Measurements from ENCODE around the gene SLC7A14.
"Not testable (repeated sequence)": the region's sequence is repeated elsewhere in the genome, so short reads cannot be mapped to it uniquely, and the experiment has no call there.

Gene SLC7A14

GRCh38 chr3:170593634-170594033, 7.8 kb upstream of the SLC7A14 start:
- WGBS, 2 experiments (ENCODE audit: insufficient coverage in 2 of 2) = 88 to 100% methylated on average over 1 of the region's 1 CpG
- H3K9me3 ChIP-seq (ENCODE audit: control insufficient read depth, low read length) = no peaks in the 10 kb centered on the region
- no peak overlapping the region for H3K27ac ChIP-seq (ENCODE audit: low read depth, low read length, severe bottlenecking)
- no peaks in the 10 kb centered on the region for H3K36me3 ChIP-seq (ENCODE audit: control insufficient read depth, insufficient read depth, low read length)
- no peak overlapping the region for H3K4me3 ChIP-seq (ENCODE audit: extremely low read depth, insufficient read depth, low read length, poor library complexity, severe bottlenecking)
- H3K4me1 ChIP-seq (ENCODE audit: control insufficient read depth, insufficient read depth, low read length, poor library complexity, severe bottlenecking) = no peaks in the 10 kb centered on the region

- 83 to 90% methylated on average over 2 of the region's 2 CpGs for WGBS, 2 experiments (ENCODE audit: insufficient coverage in 2 of 2)
- Histone ChIP-seq H3K4me1 (ENCODE audit: control insufficient read depth, insufficient read depth, low read length, poor library complexity, severe bottlenecking) (no peaks in the 10 kb centered on the region), H3K27ac (ENCODE audit: low read depth, low read length, severe bottlenecking) (no peak overlapping the region)
These were observed 3.2 kb upstream of the SLC7A14 start for GRCh38 chr3:170589113-170589512.

GRCh38 chr3:170585008-170585936, 603 bp downstream of the SLC7A14 start:
- WGBS, 2 experiments (ENCODE audit: insufficient coverage in 2 of 2) = 1% methylated on average over 64 to 77 of the region's 81 CpGs
- H3K36me3 ChIP-seq (ENCODE audit: control insufficient read depth, insufficient read depth, low read length) = no peaks in the 10 kb centered on the region
- H3K9me3 ChIP-seq (ENCODE audit: control insufficient read depth, low read length) = no peaks in the 10 kb centered on the region
- no peaks in the 10 kb centered on the region for H3K4me1 ChIP-seq (ENCODE audit: control insufficient read depth, insufficient read depth, low read length, poor library complexity, severe bottlenecking)
- peak overlapping the region; percentile 24 for H3K4me3 ChIP-seq (ENCODE audit: extremely low read depth, insufficient read depth, low read length, poor library complexity, severe bottlenecking)
- H3K27ac ChIP-seq (ENCODE audit: low read depth, low read length, severe bottlenecking) = no peak overlapping the region

More at GRCh38 chr3:170589113-170589512, 3.2 kb upstream of the SLC7A14 start:
- no peak overlapping the region for H3K4me3 ChIP-seq (ENCODE audit: extremely low read depth, insufficient read depth, low read length, poor library complexity, severe bottlenecking)
- H3K9me3 ChIP-seq (ENCODE audit: control insufficient read depth, low read length) = no peaks in the 10 kb centered on the region
- no peaks in the 10 kb centered on the region for H3K36me3 ChIP-seq (ENCODE audit: control insufficient read depth, insufficient read depth, low read length)

GRCh38 chr3:170584585-170585007, 1.3 kb downstream of the SLC7A14 start:
- H3K4me3 ChIP-seq (ENCODE audit: extremely low read depth, insufficient read depth, low read length, poor library complexity, severe bottlenecking) = no peak overlapping the region
- H3K9me3 ChIP-seq (ENCODE audit: control insufficient read depth, low read length) = no peaks in the 10 kb centered on the region
- 2 to 8% methylated on average over 6 to 12 of the region's 20 CpGs for WGBS, 2 experiments (ENCODE audit: insufficient coverage in 2 of 2)

GRCh38 chr3:170579646-170580045, 6.2 kb downstream of the SLC7A14 start:
- no peaks in the 10 kb centered on the region for H3K9me3 ChIP-seq (ENCODE audit: control insufficient read depth, low read length)
- H3K4me1 ChIP-seq (ENCODE audit: control insufficient read depth, insufficient read depth, low read length, poor library complexity, severe bottlenecking) = no peaks in the 10 kb centered on the region
- 60 to 64% methylated on average over 1 of the region's 3 CpGs for WGBS, 2 experiments (ENCODE audit: insufficient coverage in 2 of 2)
- H3K36me3 ChIP-seq (ENCODE audit: control insufficient read depth, insufficient read depth, low read length) = no peaks in the 10 kb centered on the region
- no peak overlapping the region for H3K27ac ChIP-seq (ENCODE audit: low read depth, low read length, severe bottlenecking)
- H3K4me3 ChIP-seq (ENCODE audit: extremely low read depth, insufficient read depth, low read length, poor library complexity, severe bottlenecking) = no peak overlapping the region

More at GRCh38 chr3:170584585-170585007, 1.3 kb downstream of the SLC7A14 start:
- H3K27ac ChIP-seq (ENCODE audit: low read depth, low read length, severe bottlenecking) = no peak overlapping the region
- no peaks in the 10 kb centered on the region for H3K4me1 ChIP-seq (ENCODE audit: control insufficient read depth, insufficient read depth, low read length, poor library complexity, severe bottlenecking)
- no peaks in the 10 kb centered on the region for H3K36me3 ChIP-seq (ENCODE audit: control insufficient read depth, insufficient read depth, low read length)

- Histone ChIP-seq H3K4me3 (ENCODE audit: extremely low read depth, insufficient read depth, low read length, poor library complexity, severe bottlenecking) (no peak overlapping the region), H3K4me1 (ENCODE audit: control insufficient read depth, insufficient read depth, low read length, poor library complexity, severe bottlenecking) (no peaks in the 10 kb centered on the region), H3K27ac (ENCODE audit: low read depth, low read length, severe bottlenecking) (no peak overlapping the region), H3K9me3 (ENCODE audit: control insufficient read depth, low read length) (no peaks in the 10 kb centered on the region), H3K36me3 (ENCODE audit: control insufficient read depth, insufficient read depth, low read length) (no peaks in the 10 kb centered on the region)
- WGBS, 2 experiments (ENCODE audit: insufficient coverage in 2 of 2) = 75 to 94% methylated on average over 2 of the region's 3 CpGs
These were observed 13.1 kb downstream of the SLC7A14 start for GRCh38 chr3:170572665-170573253.

- not testable (repeated sequence) for H3K4me3 ChIP-seq (ENCODE audit: extremely low read depth, insufficient read depth, low read length, poor library complexity, severe bottlenecking); H3K9me3 ChIP-seq (ENCODE audit: control insufficient read depth, low read length); H3K27ac ChIP-seq (ENCODE audit: low read depth, low read length, severe bottlenecking); H3K4me1 ChIP-seq (ENCODE audit: control insufficient read depth, insufficient read depth, low read length, poor library complexity, severe bottlenecking); H3K36me3 ChIP-seq (ENCODE audit: control insufficient read depth, insufficient read depth, low read length)
- WGBS, 2 experiments (ENCODE audit: insufficient coverage in 2 of 2) = no CpG with 5 or more reads among the region's 1 CpG
These were observed 18.3 kb downstream of the SLC7A14 start for GRCh38 chr3:170567598-170567997.

- H3K9me3 ChIP-seq (ENCODE audit: control insufficient read depth, low read length) = no peaks in the 10 kb centered on the region
- H3K4me3 ChIP-seq (ENCODE audit: extremely low read depth, insufficient read depth, low read length, poor library complexity, severe bottlenecking) = no peak overlapping the region
- WGBS, 2 experiments (ENCODE audit: insufficient coverage in 2 of 2) = 100% methylated on average over 1 of the region's 2 CpGs; no CpG with 5 or more reads in 1 of the 2 experiments
- no peaks in the 10 kb centered on the region for H3K36me3 ChIP-seq (ENCODE audit: control insufficient read depth, insufficient read depth, low read length)
- peaks cover 2% of the 10 kb centered on the region for H3K4me1 ChIP-seq (ENCODE audit: control insufficient read depth, insufficient read depth, low read length, poor library complexity, severe bottlenecking)
- H3K27ac ChIP-seq (ENCODE audit: low read depth, low read length, severe bottlenecking) = no peak overlapping the region
These were observed 19.5 kb downstream of the SLC7A14 start for GRCh38 chr3:170566413-170566812.

GRCh38 chr3:170565495-170565894, 20.4 kb downstream of the SLC7A14 start:
- Histone ChIP-seq H3K4me1 (ENCODE audit: control insufficient read depth, insufficient read depth, low read length, poor library complexity, severe bottlenecking) (peaks cover 2% of the 10 kb centered on the region), H3K36me3 (ENCODE audit: control insufficient read depth, insufficient read depth, low read length) (no peaks in the 10 kb centered on the region), H3K4me3 (ENCODE audit: extremely low read depth, insufficient read depth, low read length, poor library complexity, severe bottlenecking) (no peak overlapping the region), H3K9me3 (ENCODE audit: control insufficient read depth, low read length) (no peaks in the 10 kb centered on the region), H3K27ac (ENCODE audit: low read depth, low read length, severe bottlenecking) (no peak overlapping the region)
- 75 to 93% methylated on average over 2 of the region's 2 CpGs for WGBS, 2 experiments (ENCODE audit: insufficient coverage in 2 of 2)

GRCh38 chr3:170564664-170565063, 21.2 kb downstream of the SLC7A14 start:
- Histone ChIP-seq H3K9me3 (ENCODE audit: control insufficient read depth, low read length) (no peaks in the 10 kb centered on the region), H3K27ac (ENCODE audit: low read depth, low read length, severe bottlenecking) (no peak overlapping the region), H3K36me3 (ENCODE audit: control insufficient read depth, insufficient read depth, low read length) (no peaks in the 10 kb centered on the region), H3K4me3 (ENCODE audit: extremely low read depth, insufficient read depth, low read length, poor library complexity, severe bottlenecking) (no peak overlapping the region), H3K4me1 (ENCODE audit: control insufficient read depth, insufficient read depth, low read length, poor library complexity, severe bottlenecking) (peaks cover 2% of the 10 kb centered on the region)
- 100% methylated on average over 1 of the region's 2 CpGs; no CpG with 5 or more reads in 1 of the 2 experiments for WGBS, 2 experiments (ENCODE audit: insufficient coverage in 2 of 2)
